ENCODE data around the gene GABRA5.
"Not testable (repeated sequence)": the region's sequence is repeated elsewhere in the genome, so short reads cannot be mapped to it uniquely, and the experiment has no call there.

Gene GABRA5

GRCh38 chr15:26879706-26880105 is 12.8 kb downstream of the GABRA5 start:
- no peak for DNase-seq

- no peak for DNase-seq
These were observed 15.2 kb downstream of the GABRA5 start for GRCh38 chr15:26882112-26882511.

DNA sequence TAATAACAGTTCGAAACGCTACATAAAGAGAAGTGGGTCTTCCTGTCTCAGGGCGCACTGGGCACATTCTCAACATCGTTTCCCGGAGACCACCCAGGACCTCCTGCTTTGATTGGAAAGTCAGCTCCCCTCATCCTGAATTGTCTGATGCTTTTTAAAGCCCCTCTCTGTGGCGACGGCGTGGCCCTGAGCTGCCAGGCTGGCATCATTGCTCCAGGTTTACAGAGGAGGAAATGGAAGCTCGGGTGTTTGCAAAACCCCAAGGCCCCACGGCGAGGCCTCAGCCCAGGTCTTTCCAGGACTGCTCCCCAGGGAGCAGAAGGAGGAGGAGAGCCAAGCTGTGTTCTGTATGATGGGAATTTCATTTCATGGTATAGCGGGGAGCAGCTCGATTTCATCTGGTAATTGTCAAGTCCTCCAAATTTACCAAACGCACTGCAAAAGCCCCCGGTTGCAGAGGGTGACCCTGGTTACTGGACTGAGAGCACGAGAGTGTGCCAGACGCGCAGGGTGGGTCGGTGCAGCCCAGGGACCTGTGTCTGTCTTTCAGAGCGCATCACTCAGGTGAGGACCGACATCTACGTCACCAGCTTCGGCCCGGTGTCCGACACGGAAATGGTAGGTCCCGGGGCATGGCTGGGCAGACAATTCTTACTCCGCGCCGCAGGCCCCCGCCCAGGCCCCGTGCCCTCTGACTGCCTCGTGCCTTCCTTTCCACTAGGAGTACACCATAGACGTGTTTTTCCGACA is 15.9 kb downstream of the GABRA5 start:
- DNase-seq, result no peak

DNA sequence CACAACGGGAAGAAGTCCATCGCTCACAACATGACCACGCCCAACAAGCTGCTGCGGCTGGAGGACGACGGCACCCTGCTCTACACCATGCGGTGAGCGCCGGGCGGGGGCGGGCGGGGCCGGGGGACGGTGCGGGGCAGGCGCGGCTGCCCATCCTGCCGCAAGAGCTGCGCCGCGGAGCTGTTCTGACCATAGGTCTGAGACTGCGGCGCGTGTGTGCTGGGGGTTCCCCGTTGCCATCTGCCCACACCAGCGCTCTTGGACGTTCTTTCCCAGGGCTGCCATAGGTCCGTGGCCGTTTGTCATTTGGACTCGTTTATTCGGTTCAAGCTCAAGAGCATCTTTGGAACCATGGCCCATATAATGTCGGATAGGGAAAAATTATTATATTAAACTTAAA is 16.6 kb downstream of the GABRA5 start:
- no peak for DNase-seq

DNA sequence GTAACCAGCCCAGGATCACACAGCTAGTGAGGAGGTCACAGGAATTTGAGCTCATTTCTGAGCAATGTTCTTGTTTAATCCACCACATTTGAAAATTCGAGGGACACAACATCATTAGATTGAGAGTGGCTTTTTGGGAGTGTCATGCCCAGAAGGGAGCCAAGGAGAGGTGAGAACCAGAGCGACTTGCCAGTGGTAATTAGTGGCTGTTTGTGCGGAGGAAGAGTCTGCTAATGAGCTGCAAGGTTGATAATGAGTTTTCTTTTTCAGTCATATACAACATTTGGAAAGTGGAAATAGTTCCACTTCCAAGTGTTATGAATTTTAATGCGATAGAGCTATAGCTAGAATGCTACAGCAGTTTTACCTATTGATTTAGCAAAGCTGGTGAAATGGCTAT is 19.7 kb downstream of the GABRA5 start:
- no peak for DNase-seq

GRCh38 chr15:26887926-26888666 is 21.2 kb downstream of the GABRA5 start:
- no peak for DNase-seq

- no peak for DNase-seq
These were observed 21.9 kb downstream of the GABRA5 start for GRCh38 chr15:26888761-26889160.

DNA sequence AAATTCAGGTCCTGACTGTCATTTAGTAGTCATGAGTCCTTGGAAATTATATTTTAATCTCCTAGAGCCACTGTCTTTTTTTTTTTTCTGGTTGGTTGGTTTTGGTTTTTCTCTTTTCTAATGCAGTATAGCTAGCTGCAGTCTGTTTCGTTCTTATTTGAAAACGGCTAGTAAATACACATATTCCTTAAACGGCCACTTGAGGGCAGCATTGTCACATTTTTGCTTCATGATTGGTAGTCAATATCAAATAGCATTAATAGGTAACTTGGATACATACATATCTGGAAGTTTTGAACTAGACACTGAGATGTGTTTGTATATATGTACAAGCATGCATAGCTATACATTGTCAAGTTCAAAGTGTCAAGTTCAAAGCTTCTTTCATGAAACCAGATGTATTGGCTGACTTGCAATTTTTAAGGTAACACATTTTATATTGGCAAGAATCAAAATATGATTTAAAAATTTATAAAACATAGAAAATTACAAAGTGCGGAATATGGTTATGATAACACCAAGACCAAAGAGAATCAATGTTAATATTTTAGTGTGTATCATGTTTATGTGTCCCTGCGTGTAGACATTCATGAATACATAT is 22.5 kb downstream of the GABRA5 start:
- peak; percentile 61 for DNase-seq

DNA sequence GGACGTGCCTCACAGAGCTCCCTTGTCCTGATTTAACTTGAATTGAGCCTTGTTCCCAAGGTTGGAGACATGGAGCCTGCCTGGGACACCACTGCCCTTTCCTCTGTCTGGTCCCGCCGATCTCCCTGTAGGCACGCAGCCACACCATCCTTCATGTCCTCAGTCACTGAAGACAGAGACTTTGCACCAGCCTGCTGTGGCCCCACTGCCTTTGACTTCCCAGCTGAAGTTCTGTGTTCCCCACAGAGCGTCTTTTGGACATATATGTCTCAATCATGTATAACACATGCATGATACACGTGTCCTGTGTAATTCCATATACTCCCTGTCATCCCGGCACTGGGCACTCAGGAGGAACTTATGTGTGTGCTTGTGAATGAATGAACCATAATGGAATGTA is 23.6 kb downstream of the GABRA5 start:
- no peak for DNase-seq

DNA sequence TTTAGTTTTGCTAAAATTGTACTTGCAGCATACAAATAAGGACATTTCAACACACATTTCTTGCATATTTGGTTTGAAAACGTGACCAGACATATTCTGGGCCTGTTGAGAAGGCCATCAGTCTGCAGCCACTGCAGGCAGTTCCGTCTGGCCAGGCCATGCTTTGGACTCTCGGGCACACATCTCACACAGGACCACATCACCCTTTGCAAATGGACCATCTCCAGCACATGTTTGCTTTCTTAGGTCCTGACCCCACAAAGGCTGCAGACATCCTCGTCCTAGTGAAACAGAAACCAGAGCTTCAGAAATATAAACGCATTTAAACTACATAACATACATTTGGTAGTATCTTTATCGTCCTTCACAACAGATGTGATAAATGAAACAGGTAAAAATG is 24.1 kb downstream of the GABRA5 start:
- DNase-seq, result no peak

DNA sequence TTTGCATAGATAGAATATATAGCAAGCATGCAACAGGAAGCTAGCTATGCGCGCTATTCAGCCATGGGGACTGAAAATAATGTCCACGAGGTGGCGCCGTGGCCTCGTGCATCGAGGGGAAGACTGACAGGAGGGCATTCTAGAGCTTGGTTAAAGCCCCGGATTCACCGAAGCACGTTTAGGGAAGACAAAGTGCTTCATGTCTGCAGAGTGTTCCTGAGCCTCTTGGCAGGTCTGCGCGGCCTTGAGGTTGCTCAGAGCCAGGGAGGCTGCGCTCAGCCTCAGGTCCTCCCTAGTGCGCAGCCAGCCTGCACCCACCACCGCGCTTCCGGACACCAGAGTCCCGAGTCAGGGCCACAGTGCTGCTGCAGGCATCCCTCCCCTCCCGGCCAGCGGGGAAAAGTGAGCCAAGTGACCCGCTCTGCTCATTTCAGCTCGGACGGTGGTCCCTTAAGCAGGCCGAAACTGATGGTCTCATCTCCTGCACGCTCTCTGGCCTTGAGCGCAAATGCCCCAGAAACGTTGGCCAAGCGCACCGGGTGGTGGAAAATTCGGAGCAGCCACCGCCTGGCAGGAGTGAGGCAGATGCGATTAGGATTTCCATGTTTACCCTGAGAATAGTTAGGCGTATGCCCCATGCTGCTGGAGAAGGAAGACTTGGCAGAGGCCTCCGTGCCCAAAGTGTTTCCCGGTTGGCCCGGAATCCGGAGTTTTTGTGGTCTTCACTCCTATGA is 24.8 kb downstream of the GABRA5 start:
- peak; percentile 80 for DNase-seq

GRCh38 chr15:26892182-26892518 is 25.3 kb downstream of the GABRA5 start:
- DNase-seq, result no peak

GRCh38 chr15:26892678-26893077 is 25.8 kb downstream of the GABRA5 start:
- no peak for DNase-seq

GRCh38 chr15:26893351-26894065 is 26.6 kb downstream of the GABRA5 start:
- no peak for DNase-seq

DNA sequence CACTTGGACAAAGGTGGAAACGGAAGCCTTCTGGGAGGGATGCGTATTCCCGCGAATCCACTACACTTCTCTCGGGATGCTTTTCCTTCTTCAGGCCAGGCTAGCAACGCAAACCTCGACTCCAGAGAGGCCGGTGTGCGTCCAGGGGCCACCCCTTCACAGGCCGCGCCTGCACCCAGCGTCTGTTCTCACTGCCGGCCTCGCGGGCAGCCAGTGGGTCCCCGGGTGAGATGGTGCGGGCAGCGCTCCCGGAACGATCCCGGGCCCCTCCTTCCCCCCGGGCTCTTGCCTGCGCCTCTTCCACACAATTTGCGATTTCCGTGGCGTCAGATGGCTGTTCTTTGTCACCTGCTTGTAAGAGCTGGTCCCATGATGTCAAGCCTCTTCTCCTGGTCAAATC is 27.3 kb downstream of the GABRA5 start:
- no peak for DNase-seq

DNA sequence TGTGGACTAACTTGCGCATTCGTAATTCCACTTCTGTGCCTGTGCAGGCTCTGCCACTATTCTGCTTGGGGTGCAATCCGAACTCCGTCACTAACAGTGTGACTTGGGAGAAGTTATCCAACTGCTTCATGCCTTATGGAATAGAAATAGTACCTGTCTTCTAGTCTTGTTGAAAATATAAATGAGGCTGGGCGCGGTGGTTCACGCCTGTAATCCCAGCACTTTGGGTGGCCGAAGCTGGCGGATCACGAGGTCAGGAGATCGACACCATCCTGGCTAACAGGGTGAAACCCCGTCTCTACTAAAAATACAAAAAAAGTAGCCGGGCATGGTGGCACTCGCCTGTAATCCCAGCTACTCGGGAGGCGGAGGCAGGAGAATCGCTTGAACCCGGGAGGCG is 28.5 kb downstream of the GABRA5 start:
- not testable (repeated sequence) for DNase-seq

DNA sequence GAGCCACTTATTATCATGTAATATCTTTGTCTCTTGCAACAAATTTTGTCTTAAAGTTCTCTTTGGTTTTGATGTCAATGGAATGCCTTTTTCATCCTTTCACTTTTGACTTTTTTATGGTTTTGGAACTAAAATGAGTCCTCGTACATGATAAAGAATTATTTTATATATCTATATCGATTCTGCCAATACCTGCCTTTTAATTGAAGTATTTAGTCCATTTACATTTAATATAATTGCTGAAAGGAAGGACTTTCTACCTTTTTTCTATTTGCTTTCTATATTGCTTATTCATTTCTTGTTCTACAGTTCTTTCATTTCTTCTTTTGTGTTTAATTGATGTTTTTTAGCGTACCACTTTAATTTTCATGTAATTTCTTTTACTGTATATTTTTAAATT is 32.8 kb downstream of the GABRA5 start:
- DNase-seq, result no peak

- no peak for DNase-seq
These were observed 34.2 kb downstream of the GABRA5 start for GRCh38 chr15:26901041-26901440.

DNA sequence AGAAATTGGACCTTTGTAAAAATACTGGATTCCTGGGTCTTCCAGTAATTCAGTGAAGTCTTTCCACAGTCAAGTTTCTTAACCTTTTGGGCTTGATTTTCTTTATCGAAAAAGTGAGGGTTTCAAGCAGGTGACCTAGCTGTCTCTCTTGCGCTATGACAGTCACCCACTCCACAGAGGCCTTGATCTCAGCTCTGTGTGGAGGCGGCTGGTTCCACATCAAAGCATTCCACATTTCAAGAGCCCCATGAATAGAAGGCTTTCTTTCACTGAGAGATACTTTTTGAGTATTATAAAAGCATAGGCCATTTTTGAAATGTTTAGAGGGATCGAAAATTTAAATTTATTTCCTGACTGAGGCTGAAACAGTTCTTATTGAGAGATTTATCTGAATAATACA is 43.9 kb downstream of the GABRA5 start:
- DNase-seq, result no peak

- no peak for DNase-seq
These were observed 54.6 kb downstream of the GABRA5 start for GRCh38 chr15:26921433-26921832.

DNA sequence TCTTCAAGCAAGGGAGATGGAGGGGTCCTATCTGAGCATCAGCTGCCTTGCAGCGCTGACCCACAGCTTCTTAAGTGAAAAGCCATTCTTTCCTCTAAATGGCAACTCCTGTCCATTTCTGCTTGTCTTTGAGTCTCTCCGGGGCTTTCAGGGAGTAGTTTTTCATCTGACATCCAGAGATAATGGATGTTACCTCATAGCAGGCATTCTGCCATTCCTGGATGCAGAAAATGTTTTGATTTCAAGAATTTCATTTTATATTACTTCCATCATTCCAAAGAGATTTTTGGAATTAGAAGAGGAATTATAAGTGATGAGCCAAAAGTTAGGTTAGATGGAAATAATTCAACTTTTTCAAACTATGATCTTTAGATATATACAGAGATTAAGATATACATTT is 59.2 kb downstream of the GABRA5 start:
- DNase-seq, result no peak

DNA sequence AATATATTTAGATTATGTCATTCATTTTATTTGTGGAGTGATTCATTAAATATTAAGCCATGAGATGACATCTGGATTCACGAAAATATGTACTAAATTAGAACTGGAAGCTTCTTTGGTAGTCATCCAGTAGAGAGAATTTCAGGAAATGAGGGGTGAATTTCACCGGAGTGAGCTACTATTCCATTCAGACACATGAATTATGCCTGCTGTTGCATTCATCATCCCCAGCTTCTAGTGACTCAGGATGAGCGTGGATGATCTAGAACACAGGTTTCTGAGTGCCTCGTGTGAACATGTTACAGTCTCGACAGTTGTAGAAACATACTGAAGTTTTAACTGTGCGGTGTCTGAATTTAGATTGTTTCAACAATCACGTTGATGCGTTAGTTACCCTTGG is 61.2 kb downstream of the GABRA5 start:
- no peak for DNase-seq

DNA sequence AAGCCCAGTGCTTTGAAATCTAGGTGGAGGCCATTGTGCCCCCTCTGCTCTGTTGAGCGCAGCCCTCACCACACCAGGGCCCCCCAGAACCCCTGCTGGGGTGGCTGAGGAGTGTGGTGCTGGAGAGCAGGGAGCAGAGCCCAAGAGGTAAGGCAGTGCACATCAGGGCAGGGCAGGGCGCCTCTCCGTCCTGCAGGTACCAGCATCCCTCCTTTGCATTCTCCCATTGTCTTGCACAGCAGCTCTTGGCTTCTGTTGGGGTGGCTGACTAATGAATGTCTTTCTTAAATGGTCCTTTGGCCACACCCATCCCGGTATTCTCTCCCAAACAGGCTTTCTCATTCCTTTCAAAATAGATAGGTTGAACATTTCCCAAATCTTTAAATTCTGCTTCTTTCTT is 62.7 kb downstream of the GABRA5 start:
- DNase-seq, result no peak
